Embryonic facial prominence (tissue), 1 donor: ENCODE data around the gene ESPNL.

Experiments
- DNase-seq: peaks from one replicate; pipeline ENCODE4 v3.0.0-alpha.2; 2016; ENCODE audit errors: extremely low spot score

The ESPNL gene

DNA sequence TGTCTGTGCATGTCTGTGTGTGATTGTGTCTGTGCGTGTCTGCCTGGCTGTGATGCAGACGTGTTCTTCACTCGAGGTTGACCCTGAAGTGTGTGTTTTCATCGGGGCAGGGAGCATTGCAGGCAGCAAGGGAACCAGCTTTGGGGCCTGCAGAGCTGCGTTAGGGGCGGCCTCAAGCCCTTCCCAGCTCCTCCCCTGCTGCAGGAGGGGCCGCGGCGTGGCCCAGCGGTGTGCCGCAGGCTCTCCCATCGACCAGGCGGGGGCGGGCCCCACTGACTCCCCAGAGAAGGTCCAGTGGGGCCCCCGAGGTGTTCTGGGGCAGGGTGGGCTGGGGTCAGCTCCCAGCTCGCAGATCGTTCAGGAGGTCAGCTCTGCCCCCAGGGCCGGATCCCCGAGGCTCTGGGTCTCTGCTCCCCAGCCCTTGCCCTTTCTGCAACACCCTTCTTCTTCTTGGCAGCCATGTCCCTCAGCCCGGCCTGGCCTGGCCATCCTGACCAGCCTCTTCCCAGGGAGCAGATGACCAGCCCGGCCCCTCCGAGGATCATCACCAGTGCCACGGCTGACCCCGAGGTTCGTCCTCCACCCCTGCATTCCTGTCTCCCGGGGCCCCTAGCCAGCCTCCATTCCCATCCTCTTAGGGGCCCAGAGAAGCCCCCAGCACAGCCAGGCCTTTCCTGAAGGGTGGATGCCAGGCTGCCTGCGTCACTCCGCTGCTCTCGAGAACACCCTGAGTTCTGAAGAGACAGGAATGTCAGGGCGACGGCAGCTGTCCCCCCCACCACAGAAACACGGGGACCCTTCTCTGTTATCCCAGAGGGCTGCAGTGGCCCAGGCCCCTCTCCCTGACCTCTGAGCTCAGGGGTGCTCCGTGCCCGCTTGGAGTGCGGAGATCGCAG, 27.3 kb downstream of the ESPNL start:
- DNase-seq: peak; percentile 27

DNA sequence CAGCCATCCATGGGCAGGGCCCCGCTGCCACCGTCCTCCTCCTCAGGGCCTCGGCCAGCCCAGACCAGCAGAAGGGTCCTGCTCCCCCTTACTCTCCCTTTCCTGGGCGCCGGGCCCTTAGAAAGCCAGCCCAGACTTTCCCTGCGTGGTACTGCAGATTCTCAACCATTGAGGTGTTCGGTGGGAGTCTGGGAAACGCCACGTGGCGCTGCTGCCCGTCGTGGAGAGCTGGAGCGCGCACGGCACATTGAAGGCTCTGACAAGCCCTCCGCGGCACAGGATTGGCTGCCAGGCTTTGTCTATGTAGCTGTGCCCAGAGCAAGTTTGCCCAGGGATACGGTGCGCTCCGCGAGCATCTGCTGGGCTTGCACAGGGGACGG, 27.9 kb downstream of the ESPNL start:
- no peak for DNase-seq

DNA sequence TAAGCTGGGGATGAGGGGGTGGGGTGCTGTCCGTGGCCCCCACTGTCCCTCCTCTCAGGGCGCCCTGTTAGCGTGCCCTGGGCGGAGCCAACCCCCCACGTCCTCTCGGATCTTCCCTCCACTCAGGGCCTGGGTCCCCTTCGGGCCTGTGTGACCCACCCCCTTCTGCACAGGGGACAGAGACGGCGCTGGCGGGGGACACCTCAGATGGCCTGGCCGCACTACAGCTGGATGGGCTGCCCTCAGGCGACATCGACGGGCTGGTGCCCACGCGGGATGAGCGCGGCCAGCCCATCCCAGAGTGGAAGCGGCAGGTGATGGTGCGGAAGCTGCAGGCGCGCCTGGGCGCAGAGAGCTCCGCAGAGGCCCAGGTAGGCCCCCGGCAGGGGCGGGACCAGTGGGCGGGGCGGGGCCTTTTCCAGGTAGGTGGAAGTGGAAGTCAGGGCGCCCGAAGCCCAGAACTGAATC, 28.4 kb downstream of the ESPNL start:
- no peak for DNase-seq

DNA sequence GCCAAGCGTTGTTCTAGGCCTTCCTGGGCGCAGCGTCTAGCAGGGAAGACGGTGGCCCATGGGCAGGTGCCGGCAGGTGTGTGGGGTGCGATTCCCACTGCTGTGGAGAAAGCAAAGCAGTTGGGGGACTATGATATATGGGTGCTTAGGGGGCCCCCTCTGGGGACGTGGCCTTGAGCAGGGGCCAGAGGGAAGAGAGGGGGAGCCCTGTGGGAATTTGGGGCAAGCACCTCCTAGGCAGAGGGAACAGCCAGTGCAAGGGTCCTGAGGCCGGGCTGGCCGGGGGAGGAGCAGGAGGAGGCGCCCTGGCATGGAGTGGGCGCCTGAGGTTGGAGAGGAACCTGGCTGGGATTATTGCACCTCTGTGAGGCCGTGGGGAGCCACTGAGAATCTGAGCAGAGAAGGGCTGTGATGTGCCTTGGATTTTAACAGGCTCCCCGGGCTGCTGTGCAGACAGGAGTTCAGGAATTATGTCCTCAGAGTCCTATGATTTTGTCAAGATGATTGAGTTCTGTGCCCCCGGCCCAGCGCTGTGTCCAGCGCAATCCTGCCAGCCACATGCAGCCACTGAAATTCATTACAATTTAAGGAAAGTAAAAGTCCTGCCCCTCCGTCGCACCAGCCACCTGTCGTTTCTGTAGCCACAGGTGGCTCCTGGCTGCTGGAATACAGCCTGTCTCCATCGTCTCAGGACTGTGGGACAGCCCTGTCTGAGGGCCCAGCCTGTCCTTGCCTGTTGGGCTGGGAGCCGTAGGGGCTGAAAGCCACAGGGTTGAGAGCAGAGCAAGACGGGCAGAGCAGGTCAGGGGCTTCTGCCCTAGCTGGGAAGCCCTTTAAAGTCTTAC, 29.2 kb downstream of the ESPNL start:
- no peak for DNase-seq

DNA sequence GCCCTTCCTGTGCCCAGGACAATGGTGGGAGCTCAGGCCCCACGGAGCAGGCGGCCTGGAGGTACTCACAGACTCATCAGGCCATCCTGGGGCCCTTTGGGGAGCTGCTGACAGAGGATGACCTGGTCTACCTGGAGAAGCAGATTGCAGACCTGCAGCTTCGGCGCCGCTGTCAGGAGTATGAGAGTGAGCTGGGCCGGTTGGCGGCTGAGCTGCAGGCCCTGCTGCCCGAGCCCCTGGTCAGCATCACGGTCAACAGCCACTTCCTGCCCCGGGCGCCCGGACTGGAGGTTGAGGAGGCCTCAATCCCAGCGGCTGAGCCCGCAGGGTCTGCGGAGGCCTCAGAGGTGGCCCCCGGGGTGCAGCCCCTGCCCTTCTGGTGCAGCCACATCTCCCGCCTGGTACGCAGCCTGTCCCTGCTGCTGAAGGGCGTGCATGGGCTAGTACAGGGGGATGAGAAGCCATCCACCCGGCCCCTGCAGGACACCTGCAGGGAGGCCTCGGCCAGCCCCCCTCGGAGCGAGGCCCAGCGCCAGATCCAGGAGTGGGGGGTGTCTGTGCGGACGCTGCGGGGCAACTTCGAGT, 30.1 kb downstream of the ESPNL start:
- no peak for DNase-seq

DNA sequence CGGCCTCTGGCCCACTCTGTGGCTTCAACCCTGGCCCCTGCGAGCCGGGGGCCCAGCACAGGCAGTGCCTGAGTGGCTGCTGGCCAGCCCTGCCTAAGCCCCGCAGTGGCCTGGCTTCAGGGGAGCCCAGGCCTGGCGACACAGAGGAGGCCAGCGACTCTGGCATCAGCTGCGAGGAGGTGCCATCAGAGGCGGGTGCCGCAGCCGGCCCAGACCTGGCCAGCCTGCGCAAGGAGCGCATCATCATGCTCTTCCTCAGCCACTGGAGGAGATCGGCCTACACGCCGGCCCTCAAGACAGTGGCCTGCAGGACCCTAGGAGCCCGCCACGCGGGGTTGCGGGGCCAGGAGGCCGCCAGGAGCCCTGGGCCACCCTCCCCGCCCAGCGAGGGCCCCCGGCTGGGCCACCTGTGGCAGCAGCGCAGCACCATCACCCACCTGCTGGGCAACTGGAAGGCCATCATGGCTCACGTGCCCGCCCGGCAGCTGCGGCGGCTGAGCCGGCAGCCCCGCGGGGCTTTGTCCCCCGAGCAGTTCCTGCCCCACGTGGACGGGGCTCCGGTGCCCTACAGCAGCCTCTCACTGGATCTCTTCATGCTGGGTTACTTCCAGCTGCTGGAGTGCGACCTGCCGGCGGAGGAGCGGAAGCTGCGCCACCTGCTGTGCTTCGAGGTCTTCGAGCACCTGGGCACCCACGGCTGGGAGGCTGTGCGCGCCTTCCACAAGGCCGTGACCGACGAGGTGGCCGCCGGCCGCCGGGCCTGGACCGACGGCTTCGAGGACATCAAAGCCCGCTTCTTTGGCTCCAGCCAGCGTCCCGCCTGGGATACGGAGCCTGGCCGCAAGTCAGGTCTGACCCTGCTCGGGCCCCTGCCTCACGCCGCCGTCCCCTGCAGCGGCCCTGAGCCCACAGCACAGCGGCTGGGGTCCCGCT, 30.8 kb downstream of the ESPNL start:
- DNase-seq: no peak

DNA sequence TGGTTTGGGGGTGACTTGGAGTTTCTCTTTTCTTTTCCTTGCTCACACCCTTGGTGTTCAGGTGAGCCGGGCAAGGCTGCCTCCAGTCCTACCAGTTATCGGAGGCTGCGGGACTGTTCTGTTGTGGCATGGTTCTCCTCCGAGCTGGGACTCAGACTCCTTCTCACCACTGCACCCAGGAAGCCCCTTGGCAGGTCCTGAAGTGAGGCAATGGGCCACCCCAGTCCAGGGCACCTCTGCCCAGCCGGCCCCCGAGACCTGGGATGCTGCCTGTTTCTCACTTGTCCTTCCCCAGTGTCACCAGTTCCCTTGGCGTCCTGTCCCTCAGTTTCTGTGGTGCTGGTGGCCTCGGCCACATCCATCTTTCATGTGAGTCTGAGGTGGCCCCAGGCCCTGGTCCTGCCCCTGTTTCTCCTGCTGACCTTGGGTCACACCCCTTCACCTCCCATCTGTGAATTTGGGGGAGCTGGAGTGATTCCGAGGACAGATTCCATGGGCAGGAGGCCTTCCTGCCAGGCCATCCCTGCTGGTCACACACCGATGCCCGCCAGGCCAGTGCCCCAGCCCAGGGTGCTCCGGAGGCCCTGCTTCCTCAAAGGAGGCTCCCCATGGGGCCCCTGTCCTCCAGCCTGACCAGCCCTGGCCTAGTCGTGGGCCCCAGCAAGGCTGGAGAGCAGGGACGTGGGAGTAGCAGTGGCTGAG, 31.8 kb downstream of the ESPNL start:
- DNase-seq: no peak

DNA sequence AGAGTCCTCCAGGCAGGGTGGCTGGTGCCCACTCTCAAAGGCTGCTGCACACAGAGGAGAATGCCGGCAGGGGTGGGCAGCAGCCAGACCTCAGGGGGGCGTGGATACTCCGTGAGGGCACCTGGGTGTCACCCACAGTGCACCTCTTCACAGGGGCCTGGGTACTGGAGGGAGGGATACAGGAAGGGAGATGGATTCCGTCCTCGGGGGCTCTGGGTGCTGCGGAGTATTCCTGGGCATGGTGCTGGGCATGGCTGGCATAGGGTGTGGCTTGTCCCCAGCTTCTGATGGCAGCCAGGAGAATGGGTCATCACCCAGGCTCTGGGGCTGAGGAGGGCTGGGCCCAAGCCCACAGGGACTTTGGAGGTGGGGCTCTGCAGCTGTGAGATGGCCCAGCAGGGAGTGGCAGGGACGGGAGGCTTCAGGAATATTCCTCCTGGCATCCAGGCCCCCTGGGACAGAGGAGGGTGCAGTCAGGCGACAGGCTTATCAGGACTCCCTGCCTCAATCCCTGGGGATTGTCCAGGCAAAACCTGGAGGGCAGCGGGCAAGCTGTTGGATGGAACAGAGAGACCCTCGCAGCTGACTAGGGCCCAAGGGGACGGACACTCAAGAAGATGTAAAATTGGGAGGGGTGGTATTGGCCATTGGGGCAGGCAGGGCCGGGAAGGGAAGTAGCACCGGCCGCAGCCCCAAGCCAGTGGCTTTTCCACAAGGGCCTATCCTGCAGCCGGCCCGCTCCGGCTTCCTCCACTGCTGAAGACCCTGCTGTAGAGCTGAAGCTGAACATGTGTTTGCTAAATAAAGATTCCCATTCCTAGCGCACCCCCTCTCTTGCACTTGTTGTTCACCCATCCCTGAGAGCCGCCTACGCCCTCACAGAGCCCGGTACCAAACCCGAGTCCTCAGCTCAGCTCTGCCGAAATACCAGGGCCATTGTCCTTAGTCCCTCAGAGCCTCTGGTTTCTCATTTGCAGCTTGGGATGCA, 32.6 kb downstream of the ESPNL start:
- DNase-seq: no peak

DNA sequence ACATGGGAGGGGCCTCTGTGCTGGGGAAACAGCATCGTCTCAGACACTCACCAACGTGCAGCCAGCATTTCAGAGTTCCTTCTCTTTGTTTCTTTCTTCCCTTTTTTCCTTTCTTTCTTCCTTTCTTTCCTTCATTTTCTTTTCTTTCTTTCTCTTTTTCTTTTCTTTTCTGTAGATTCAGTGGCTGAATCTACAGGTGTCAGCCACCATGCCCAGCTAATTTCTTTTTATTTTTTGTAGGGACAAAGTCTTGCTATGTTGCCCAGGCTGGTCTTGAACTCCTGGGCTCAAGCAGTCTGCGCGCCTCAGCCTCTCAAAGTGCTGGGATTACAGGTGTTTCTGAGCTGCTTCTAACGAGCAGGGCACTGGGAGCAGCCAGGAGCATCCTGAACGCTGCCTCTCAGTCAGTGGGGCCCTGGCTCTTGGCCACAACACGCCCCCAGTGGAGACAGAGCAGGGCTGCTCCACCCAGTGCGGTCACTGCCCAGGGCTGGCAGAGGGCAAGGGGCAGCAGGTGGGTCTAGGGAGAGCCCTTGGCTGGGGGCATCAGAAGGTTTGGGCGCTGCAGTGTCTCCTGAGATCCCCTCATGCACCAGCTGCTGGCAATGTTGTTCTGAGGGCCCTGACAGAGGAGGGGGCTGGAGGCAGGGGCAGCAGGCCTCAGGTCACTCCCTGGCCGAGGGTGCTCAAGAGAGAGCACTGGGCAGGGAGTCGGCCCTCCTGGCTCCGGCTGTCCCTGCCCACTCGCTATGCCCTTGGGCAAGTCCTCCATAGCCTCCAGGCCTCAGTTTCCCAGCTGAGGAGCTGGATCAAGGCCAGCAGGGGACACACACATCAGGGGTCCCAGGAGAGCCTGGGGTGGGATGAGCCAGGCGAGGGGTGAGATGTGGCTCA, 33.6 kb downstream of the ESPNL start:
- DNase-seq: no peak

DNA sequence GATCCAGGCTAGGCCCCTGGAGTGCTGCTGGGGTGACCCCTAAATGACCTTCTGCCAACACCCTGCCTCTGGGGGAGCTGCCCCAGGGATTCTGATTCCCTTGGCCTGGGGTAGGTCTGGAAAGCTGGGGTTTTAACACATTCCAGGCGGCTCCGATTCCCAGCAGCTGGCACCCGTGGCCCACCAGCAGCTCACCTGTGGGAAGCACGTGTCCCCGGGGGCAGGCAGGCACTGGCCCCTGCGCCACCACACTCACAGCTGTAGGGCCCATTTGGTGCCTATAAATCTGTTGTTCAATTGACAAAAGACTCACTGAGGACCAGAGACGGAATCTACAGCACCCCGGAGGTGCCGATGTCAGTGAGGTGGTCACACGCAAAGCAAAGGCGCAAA, 34.2 kb downstream of the ESPNL start:
- no peak for DNase-seq

DNA sequence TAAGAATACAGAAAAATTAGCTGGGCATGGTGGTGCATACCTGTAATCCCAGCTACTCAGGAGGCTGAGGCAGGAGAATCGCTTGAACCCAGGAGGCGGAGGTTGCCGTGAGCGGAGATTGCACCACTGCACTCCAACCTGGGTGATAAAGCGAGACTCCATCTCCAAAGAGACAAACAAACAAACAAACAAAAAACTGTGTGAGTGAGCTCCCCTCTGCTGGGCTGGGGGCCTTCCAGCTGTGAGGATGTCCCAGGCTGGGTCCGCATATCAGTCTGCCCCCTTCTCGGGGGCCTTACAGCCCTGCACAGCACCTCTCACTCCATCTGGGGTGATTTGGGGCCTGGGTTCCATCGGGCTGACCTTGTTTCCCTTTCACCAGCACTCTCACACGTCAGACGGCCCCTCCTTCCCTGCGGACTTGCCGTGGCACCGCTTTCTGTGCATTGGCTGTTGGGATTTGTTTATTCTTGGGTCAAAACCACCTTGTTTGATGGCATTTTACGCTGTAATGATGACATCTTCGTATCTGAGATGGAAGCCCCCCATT, 35.5 kb downstream of the ESPNL start:
- no peak for DNase-seq

DNA sequence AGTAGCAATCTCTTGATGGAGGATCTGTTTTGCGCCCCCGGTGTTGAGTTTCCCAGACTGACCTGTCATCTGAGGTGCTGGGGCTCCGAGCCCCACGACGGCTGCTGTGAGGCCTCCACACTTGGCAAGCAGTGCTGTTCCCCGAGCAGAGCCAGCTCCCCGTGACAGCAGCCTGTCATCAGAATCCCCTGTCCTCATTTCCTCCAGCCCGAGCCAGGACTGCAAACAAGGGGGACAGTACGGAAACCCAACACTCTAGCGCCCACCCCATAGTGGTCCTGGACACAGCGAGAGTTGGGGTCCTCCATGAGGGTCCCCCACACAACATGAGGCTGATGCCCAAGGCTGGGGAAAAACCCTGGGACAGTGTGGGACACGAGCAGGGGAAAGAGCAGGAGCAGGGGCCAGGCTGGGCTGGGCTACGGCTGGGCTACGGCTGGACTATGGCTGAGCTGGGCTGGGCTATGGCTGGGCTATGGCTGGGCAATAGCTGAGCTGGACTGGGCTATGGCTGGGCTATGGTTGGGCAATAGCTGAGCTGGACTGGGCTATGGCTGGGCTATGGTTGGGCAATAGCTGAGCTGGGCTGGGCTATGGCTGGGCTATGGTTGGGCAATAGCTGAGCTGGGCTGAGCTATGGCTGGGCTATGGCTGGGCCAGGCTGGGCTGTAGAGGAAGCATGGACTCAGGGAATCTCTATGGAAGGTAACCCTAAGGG, 36.8 kb downstream of the ESPNL start:
- no peak for DNase-seq

DNA sequence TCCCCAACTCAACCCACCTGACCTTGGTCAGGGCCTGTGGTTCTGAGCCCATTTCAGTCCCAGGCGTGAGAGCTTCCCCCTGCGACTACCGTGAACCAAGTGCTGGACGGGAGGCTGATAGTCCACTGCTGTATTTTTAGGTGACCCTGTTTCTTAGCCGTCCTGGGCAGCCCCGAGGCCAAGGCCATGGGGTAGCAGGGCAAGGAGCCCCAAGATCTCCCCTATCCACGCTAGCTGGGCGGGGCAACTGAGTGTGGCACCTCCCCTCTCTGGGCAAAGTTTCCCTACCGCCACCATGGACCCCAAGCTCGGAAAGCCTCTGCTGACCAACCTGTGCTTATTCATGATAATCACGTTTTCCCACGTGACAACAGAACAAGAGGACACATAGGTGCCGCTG, 37.7 kb downstream of the ESPNL start:
- no peak for DNase-seq

DNA sequence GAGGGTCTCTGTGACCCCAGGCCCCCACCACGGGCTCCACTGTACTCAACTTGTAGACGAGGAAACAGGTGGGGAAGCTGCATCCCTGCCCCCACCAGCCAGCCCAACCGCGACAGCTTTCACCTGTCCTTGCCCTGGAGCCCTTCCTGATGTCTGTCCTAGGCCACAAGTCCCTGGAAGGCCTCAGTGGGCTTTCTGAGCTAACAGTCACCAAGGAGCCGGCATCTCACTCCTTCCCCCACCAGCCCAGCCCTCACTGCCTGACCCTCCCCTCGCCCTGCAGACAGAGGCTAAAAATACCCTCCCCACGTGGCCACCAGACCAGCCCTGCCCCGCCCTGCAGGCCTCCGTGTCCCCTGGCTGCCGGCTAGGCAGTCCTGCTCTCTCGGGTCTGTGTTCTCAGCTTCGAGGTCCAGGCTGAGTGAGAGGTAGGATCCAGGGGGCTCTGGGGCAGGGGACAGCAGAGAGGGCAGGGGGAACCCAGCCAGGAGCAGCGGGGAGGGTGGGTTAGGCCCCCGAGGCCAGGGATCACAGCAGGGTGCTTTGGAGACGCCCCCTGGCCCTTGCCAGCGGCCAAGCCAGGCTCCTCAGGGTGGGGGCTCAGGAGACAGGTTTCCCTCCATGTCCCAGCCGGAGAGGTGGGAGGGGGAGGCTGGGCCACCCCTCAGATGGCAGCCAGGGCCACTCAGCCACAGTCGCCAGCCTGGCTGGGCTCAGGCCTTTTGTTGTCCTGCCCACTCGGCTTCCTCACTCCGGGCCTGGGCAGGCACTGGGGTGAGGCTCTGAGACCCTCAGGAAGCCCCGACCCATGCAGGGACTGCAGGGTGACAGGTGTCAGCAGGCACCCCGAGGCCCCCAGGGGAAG, 38.4 kb downstream of the ESPNL start, which contains the start of gene KLHL30:
Gene KLHL30 (plus strand): TSS at position 338 of the 865 bp plus-strand sequence. CDS start 2,087 bp downstream, outside the sequence.
- DNase-seq: no peak

DNA sequence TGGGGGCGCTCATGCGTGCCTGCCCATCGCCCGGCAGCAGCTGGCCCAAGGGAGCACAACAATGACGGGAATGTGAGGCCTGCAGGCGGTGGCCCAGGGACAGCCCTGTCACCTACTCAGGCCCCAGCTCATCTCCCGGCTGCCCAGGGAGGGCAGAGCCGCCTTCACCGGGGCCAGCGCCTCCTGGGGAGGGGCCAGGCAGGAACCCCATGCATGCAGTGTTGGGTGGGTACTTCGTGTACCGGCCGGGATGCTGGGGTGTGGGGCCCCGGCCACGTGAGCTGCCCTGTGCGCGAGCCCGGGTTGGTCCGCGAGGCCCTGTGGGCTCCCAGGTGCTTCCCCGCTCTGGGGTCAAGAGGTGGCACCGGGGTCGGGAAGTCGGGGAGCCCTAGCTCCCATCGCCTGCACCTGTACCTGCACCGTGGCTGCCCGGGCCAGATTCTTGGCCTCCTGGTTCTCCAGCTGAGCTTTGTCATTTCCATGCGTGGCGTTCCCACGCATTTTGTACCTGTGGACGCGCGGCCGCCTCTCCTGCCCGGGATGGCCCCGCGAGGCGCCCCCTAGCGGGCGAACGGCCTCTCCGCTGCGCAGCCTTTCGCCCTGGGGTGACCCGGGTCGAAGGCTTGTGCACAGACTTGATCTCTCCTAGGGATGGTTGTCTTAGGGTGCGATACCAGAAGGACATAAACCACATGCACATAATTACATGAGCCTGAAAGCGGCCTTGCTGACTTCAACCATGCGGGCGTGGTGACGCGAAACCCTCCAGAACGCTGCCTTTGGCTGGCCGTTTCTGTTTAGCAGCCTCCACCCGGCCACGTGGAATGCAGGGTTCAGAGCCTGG, 39.3 kb downstream of the ESPNL start:
- DNase-seq: no peak
